Breast epithelium (tissue), 4 donors: ENCODE results near the gene LPP. TPM values are rescaled to one million over a fixed set of nuclear protein-coding genes. Genes with fewer than 3 reads are reported as not detected.

Experiments
- DNase-seq, 2 donors: peaks; one replicate each; pipeline ENCODE4 v3.0.0-alpha.2; 2019; ENCODE audit warnings: low spot score in 2 of 2
- H3K27ac ChIP-seq, 2 donors: fragments of 200-600 bp; sonication (generic) in 1 of 2; one replicate each; pipeline ENCODE4 v1.5.1; 2016 to 2019; ENCODE audit warnings: mild to moderate bottlenecking in 1 of 2
- H3K27me3 ChIP-seq, 2 donors: fragments of 200-600 bp; sonication (generic) in 1 of 2; one replicate each; pipeline versions ENCODE4 v1.5.1 to v1.6.0; 2017 to 2019; ENCODE audit warnings: control low read depth in 1 of 2, mild to moderate bottlenecking in 1 of 2
- H3K36me3 ChIP-seq: fragments of 200-600 bp; one replicate; pipeline ENCODE4 v1.5.1; 2019
- H3K4me1 ChIP-seq, 2 donors: fragments of 200-600 bp; sonication (generic); one replicate each; pipeline ENCODE4 v1.5.1; 2016 to 2019; ENCODE audit warnings: control low read depth in 1 of 2
- H3K4me3 ChIP-seq, 3 donors: fragments of 200-600 bp; sonication (generic); 1 replicate in 2 of 3; 2 replicates in 1 of 3; pipeline ENCODE4 v1.5.1; 2016 to 2019; ENCODE audit warnings: mild to moderate bottlenecking in 3 of 3, moderate library complexity in 2 of 3
- H3K9me3 ChIP-seq, 2 donors: fragments of 200-600 bp; sonication (generic) in 1 of 2; one replicate each; pipeline ENCODE4 v1.5.1; 2016 to 2019; ENCODE audit warnings: control low read depth in 1 of 2
- CTCF ChIP-seq, 3 donors: fragments of 450-650 bp; IDR thresholded peaks; one replicate each; pipeline ENCODE4 v1.5.1; 2016 to 2017; ENCODE audit warnings: antibody characterized with exemption in 3 of 3, mild to moderate bottlenecking in 3 of 3, moderate library complexity in 3 of 3
- POLR2A ChIP-seq: fragments of 450-650 bp; IDR thresholded peaks from one replicate; pipeline ENCODE4 v1.6.1; 2016; ENCODE audit warnings: antibody characterized with exemption, mild to moderate bottlenecking, moderate library complexity
- POLR2AphosphoS5 ChIP-seq, 3 donors: sonication (generic); formaldehyde crosslinking; IDR thresholded peaks; one replicate each; pipeline ENCODE4 v1.6.1; 2017; ENCODE audit warnings: antibody characterized with exemption in 3 of 3
- intact Hi-C: fragments of 100-400 bp; cut with DNase I; formaldehyde crosslinking; loops from one replicate; pipeline ENCODE4 v1.15.1; 2023; ENCODE audit warnings: low total_unique reads
- total RNA-seq, 3 donors: library from RNA; depleted of rRNA; stranded (reverse); fragments of >200 nt; gene quantifications; one replicate each; pipeline ENCODE4 v1.1.0, GENCODE V29; 2016

LPP gene
- total RNA-seq, 3 donors from 2014 or later: 135 to 183 (median 147) TPM

- peaks cover 0 to 2% of the 10 kb centered on the region in 2 donors for H3K4me1 ChIP-seq
- no peak overlapping the region for H3K4me3 ChIP-seq
- no peak for DNase-seq
- H3K36me3 ChIP-seq: no peaks in the 10 kb centered on the region
- H3K9me3 ChIP-seq: no peaks in the 10 kb centered on the region
- TF ChIP-seq POLR2A (no peak), POLR2AphosphoS5 (IDR thresholded peaks at IDR 0.05) (no peak), CTCF (IDR thresholded peaks at IDR 0.05) (no peak)
- intact Hi-C loops: no loop called here
- H3K27ac ChIP-seq: no peak overlapping the region
- H3K27me3 ChIP-seq: no peaks in the 10 kb centered on the region
These were observed 38.1 kb downstream of the LPP start for GRCh38 chr3:188192034-188192433.

- Histone ChIP-seq H3K27me3 (no peaks in the 10 kb centered on the region), H3K4me3 (no peak overlapping the region), H3K27ac (peak overlapping the region; percentile 54 to 60), H3K36me3 (no peaks in the 10 kb centered on the region), H3K4me1 (peaks cover 0 to 12% of the 10 kb centered on the region in 2 donors), H3K9me3 (no peaks in the 10 kb centered on the region)
- TF ChIP-seq POLR2AphosphoS5 (IDR thresholded peaks at IDR 0.05): no peak
- no peak for DNase-seq
- intact Hi-C loops: no loop called here
These were observed 40.4 kb downstream of the LPP start for GRCh38 chr3:188194332-188194731.

- peaks cover 0 to 12% of the 10 kb centered on the region in 2 donors for H3K4me1 ChIP-seq
- no peak overlapping the region for H3K4me3 ChIP-seq
- TF ChIP-seq CTCF (IDR thresholded peaks at IDR 0.05): no peak
- no peak for TF ChIP-seq POLR2A
- TF ChIP-seq POLR2AphosphoS5 (IDR thresholded peaks at IDR 0.05): no peak
- H3K9me3 ChIP-seq: no peaks in the 10 kb centered on the region
- intact Hi-C loops: no loop called here
- DNase-seq: no peak
- no peaks in the 10 kb centered on the region for H3K27me3 ChIP-seq
- H3K27ac ChIP-seq: peak overlapping the region; percentile 4 to 44
- H3K36me3 ChIP-seq: no peaks in the 10 kb centered on the region
These were observed 42.5 kb downstream of the LPP start for GRCh38 chr3:188196232-188196990.

- no peak overlapping the region for H3K4me3 ChIP-seq
- no peak for TF ChIP-seq CTCF (IDR thresholded peaks at IDR 0.05)
- no peaks in the 10 kb centered on the region for H3K9me3 ChIP-seq
- H3K36me3 ChIP-seq: no peaks in the 10 kb centered on the region
- DNase-seq: no peak
- no peaks in the 10 kb centered on the region for H3K27me3 ChIP-seq
- intact Hi-C loops: no loop called here
- H3K27ac ChIP-seq: peak overlapping the region; percentile 44 to 56
- H3K4me1 ChIP-seq: peaks cover 0 to 12% of the 10 kb centered on the region in 2 donors
These were observed 43.5 kb downstream of the LPP start for GRCh38 chr3:188197388-188197847.

- H3K27me3 ChIP-seq: no peaks in the 10 kb centered on the region
- no peak for DNase-seq
- peak overlapping the region; percentile 44 to 56 for H3K27ac ChIP-seq
- peaks cover 0 to 12% of the 10 kb centered on the region in 2 donors for H3K4me1 ChIP-seq
- H3K36me3 ChIP-seq: no peaks in the 10 kb centered on the region
- intact Hi-C loops: no loop called here
- no peak overlapping the region for H3K4me3 ChIP-seq
- no peaks in the 10 kb centered on the region for H3K9me3 ChIP-seq
- TF ChIP-seq CTCF (IDR thresholded peaks at IDR 0.05) (no peak), POLR2AphosphoS5 (IDR thresholded peaks at IDR 0.05) (no peak), POLR2A (no peak)
These were observed 44.0 kb downstream of the LPP start for GRCh38 chr3:188198001-188198400.
